ENCODE measurements around the gene CDC42SE2.

DNA sequence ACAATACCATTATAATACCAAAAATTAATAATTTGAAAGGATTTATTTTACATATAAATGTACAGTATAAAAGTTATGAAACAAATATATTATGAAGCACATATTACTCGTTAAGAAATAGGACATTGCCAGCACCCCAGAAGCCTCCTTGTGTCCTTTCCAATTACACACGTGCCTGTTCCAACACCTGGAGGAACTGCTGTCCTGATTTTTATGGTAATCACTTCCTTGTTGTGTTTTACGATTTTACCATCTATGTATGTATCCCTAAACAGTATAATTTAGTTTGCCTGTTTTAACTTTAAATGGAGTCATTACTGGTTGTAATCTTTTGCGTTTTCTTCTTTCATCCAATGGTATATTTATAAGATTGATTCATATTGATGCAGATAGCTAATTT lies 105.0 kb downstream of the CDC42SE2 start:
- TF ChIP-seq, protein P1, sequence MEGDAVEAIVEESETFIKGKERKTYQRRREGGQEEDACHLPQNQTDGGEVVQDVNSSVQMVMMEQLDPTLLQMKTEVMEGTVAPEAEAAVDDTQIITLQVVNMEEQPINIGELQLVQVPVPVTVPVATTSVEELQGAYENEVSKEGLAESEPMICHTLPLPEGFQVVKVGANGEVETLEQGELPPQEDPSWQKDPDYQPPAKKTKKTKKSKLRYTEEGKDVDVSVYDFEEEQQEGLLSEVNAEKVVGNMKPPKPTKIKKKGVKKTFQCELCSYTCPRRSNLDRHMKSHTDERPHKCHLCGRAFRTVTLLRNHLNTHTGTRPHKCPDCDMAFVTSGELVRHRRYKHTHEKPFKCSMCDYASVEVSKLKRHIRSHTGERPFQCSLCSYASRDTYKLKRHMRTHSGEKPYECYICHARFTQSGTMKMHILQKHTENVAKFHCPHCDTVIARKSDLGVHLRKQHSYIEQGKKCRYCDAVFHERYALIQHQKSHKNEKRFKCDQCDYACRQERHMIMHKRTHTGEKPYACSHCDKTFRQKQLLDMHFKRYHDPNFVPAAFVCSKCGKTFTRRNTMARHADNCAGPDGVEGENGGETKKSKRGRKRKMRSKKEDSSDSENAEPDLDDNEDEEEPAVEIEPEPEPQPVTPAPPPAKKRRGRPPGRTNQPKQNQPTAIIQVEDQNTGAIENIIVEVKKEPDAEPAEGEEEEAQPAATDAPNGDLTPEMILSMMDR (IDR thresholded peaks at IDR 0.05; ENCODE audit: insufficient read depth, low read depth, low read length) = no peak
- no peak for TF ChIP-seq EZH2 (IDR thresholded peaks at IDR 0.05; ENCODE audit: insufficient read depth, low read length)
